NCI-H446 (cell line): ENCODE results near the gene DUSP14.
"Not testable (repeated sequence)": the region's sequence is repeated elsewhere in the genome, so short reads cannot be mapped to it uniquely, and the experiment has no call there.

Experiments used
- DNase-seq, 2 experiments: peaks; one replicate each; lab custom pipeline; 2025; lab: John Stamatoyannopoulos, UW

DUSP14 gene

GRCh38 chr17:37489197-37490001, at the start of gene DUSP14:
DUSP14 (plus strand) TSS chr17:37489891; CDS start chr17:37512273, 22,382 bp downstream.
- peak; percentile 41 to 90 for DNase-seq

GRCh38 chr17:37440424-37440823, 49.3 kb upstream of the DUSP14 start:
- DNase-seq = no peak

- not testable (repeated sequence) for DNase-seq
Measured at GRCh38 chr17:37441369-37442014, 48.2 kb upstream of the DUSP14 start.

GRCh38 chr17:37446027-37446426, 43.7 kb upstream of the DUSP14 start:
- DNase-seq = no peak

GRCh38 chr17:37447641-37448040, 42.0 kb upstream of the DUSP14 start:
- no peak for DNase-seq

- DNase-seq = no peak
Measured at GRCh38 chr17:37450112-37450511, 39.6 kb upstream of the DUSP14 start.

GRCh38 chr17:37457801-37458200, 31.9 kb upstream of the DUSP14 start:
- not testable (repeated sequence) for DNase-seq

GRCh38 chr17:37458805-37459204, 30.9 kb upstream of the DUSP14 start:
- no peak for DNase-seq

- DNase-seq = no peak
Measured at GRCh38 chr17:37461668-37462067, 28.0 kb upstream of the DUSP14 start.

- DNase-seq = no peak
Measured at GRCh38 chr17:37462492-37462891, 27.2 kb upstream of the DUSP14 start.

- DNase-seq = no peak
Measured at GRCh38 chr17:37463039-37463438, 26.7 kb upstream of the DUSP14 start.

GRCh38 chr17:37465069-37465616, 24.5 kb upstream of the DUSP14 start:
- DNase-seq = no peak

- DNase-seq = no peak
Measured at GRCh38 chr17:37466471-37466870, 23.2 kb upstream of the DUSP14 start.

GRCh38 chr17:37470181-37470580, 19.5 kb upstream of the DUSP14 start:
- no peak for DNase-seq

- no peak for DNase-seq
Measured at GRCh38 chr17:37475731-37476420, 13.8 kb upstream of the DUSP14 start.

- DNase-seq = peak in 1 of 2 experiments; percentile 36
Measured at GRCh38 chr17:37476431-37477120, 13.1 kb upstream of the DUSP14 start.

- DNase-seq = no peak
Measured at GRCh38 chr17:37478187-37478586, 11.5 kb upstream of the DUSP14 start.

GRCh38 chr17:37479025-37479424, 10.7 kb upstream of the DUSP14 start:
- DNase-seq = no peak

GRCh38 chr17:37480427-37480826, 9.3 kb upstream of the DUSP14 start:
- no peak for DNase-seq

GRCh38 chr17:37481001-37481665, 8.6 kb upstream of the DUSP14 start:
- no peak for DNase-seq

- DNase-seq = no peak
Measured at GRCh38 chr17:37483311-37484039, 6.2 kb upstream of the DUSP14 start.
